GM21717 (cell line): ENCODE results near the gene RPGRIP1L.
A peak's percentile ranks its signal among the peaks of the same experiment; 100 is the strongest.

Experiments used
- ATAC-seq: cut with Tn5 transposase; IDR thresholded peaks from one replicate; pipeline ENCODE4 v1.9.1; 2021; ENCODE audit warnings: mild to moderate bottlenecking, moderate library complexity; ENCODE audit not compliant: unreplicated experiment

RPGRIP1L gene

DNA sequence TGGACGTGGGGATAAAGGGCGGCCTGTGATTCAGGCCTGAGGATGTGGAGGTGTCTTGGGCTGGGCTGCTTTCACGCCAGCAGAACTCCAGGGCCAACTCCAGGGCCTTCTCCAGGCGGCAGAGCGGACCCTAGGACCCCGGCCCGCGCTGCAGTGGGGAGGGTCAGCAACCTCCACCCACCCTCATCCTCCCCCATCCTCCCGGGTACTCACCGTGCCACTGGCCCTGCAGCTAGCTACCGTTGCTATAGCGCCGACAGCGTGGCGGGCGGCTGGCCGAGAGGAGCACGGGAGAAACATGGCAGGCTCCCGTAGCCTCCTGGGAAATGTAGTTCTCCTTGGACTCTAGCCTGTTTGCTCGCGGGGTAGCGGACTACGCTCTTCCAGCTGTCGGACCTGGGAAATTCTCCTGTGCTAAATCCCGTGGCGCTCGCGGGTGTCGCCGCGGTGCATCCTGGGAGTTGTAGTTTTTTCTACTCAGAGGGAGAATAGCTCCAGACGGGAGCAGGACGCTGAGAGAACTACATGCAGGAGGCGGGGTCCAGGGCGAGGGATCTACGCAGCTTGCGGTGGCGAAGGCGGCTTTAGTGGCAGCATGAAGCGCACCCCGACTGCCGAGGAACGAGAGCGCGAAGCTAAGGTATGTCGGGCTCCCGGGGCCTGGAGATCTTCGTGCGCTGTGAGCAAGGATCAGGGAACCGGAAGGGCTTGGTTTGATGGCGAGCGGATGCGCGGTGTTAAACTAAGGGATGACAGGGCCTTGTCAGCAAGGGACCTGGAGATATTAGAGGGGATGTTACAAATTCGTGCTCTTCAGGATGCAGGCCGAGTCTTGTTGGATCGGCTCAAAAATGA lies at the start of gene RPGRIP1L, which contains the start of gene FTO:
TSS of gene RPGRIP1L (minus strand) at position 270 of the 855 bp plus-strand sequence. CDS start 3,136 bp downstream, outside the sequence.
TSS of gene FTO (plus strand) at position 567 of the 855 bp plus-strand sequence.
- peak; percentile 99 for ATAC-seq

GRCh38 chr16:53753431-53753830 lies 49.8 kb upstream of the RPGRIP1L start:
- no peak for ATAC-seq

GRCh38 chr16:53752560-53752959 lies 48.9 kb upstream of the RPGRIP1L start:
- no peak for ATAC-seq

- ATAC-seq: no peak
Measured at GRCh38 chr16:53745753-53746266, 42.2 kb upstream of the RPGRIP1L start.

GRCh38 chr16:53745086-53745485 lies 41.4 kb upstream of the RPGRIP1L start:
- ATAC-seq: no peak

GRCh38 chr16:53744449-53744848 lies 40.8 kb upstream of the RPGRIP1L start:
- ATAC-seq: peak; percentile 49

GRCh38 chr16:53743149-53743566 lies 39.5 kb upstream of the RPGRIP1L start:
- no peak for ATAC-seq

GRCh38 chr16:53741546-53741945 lies 37.9 kb upstream of the RPGRIP1L start:
- ATAC-seq: no peak

DNA sequence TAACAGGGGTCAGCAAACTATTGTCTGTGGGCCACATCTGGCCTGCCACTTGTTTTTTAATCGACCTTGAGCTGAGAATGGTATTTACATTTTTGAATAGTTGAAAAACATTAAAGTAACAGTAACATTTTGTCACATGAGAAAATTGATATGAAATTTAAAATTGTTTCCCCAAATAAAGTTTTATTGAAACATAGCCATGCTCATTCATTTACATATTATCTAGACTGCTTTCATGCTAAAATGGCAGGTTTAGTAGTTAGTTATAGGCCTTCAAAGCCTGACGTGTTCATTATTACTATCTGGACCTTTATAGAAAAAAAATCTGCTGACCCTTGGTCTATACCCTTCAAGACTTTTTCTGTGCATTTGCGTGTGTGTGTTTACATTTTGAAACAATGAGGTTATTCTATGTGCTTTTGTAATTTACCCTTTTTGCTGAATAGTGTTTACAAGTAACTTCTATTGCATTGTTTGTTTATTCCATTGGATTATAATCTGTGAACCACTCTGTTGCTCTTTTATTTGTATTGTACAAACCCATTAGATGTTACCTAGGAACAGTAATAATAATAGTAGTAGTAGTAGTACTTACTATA lies 37.4 kb upstream of the RPGRIP1L start:
- ATAC-seq: no peak

GRCh38 chr16:53740476-53740875 lies 36.8 kb upstream of the RPGRIP1L start:
- ATAC-seq: no peak

DNA sequence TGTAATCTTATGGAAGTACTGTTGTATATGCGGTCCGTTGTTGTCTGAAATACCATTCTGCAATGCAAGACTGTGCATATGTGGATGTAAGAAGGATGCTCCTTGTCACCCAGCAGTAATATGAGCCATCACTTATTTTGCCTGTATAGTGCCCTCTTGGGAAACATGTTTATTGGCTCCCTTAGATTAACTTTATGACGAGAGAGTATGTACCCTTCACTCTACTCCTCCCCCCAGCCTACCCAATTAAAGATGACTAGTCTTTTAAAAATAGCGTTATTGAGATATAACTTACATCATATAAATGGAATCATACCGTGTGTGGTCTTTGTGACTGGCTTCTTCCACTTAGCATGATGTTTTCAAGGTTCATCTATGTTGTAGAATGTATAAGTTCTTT lies 33.9 kb upstream of the RPGRIP1L start:
- no peak for ATAC-seq

DNA sequence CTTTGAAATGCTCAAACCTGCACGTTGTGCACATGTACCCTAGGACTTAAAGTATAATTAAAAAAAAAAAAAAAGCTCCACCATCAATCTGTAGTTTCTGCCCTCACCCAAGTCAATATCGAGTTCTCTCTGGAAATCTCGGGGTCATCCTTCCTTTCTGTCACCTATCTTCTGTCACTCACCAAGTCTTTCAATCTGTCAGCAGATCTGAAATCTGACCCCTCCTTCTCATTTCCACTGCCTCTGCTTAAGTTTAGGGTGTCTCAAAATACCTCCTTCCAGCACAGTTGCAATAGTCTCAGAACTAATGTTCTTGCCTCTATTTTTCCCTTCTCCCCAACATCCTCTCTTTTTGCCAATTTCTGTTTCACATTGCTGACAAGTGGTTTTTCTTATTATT lies 32.6 kb upstream of the RPGRIP1L start:
- no peak for ATAC-seq

- no peak for ATAC-seq
Measured at GRCh38 chr16:53734908-53735307, 31.2 kb upstream of the RPGRIP1L start.

DNA sequence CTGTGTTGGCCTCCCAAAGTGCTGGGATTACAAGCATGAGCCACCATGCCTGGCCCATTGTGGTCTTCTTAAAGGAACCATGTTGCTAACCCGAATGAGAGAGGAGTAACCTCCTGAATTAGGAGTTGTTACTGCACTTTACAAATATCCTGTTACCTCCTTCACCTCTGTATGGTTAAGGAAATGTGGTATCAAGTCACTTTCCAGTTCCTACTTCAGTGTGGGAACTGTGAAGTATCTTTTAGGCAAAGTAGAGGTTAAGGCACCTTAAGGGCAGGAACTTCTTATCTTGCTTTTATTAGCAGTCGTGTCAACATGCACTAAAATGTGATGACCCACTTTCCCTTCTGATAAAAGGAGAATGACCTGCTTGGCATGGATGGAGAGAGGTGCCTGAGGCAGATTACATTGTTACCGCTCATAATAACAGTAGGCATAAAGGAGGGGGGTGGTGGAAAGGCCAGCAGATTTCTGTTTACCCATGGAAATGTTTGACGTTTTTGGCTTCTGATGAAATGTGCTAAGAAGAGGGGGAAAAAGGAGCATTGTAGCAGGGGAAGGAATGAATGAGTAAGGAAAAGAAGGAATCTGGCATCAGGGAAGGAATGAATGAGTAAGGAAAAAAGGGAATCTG lies 28.8 kb upstream of the RPGRIP1L start:
- no peak for ATAC-seq

DNA sequence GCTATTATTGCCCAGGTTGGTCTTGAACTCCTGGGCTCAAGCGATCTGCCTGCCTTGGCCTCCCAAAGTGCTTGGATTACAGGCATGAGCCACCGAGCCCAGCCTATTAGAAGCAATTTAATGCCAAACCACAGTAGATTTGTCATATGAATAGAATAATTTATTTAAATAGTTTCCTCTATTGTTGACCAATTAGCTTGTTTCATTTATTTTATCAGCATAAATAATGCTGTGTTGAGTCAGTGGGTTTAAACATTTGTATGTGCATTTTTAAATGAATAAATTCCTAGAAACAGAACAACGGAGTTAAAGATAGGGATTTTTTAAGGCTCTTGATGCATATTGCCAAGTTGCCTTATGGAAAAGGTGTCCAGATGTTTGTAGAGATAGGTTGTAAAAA lies 27.0 kb upstream of the RPGRIP1L start:
- no peak for ATAC-seq

DNA sequence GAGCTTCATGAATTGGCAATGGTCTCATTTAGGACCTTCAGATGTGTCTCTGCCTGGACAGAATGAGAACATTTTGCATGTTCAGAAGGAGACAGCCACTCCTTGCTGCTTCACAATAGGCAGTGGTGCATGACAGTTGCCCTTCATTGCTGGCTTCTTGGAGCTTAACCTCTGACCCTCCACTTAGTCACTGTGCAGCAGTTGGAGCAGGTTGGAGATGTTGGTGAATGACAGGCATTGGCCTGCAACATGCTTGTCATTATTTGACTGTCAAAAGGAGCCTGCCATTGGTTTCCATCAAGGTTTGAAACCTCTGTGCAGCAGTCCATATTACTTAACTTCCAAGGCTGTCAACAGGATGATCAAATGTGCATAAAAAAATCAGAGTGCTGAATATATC lies 23.0 kb upstream of the RPGRIP1L start:
- ATAC-seq: no peak

DNA sequence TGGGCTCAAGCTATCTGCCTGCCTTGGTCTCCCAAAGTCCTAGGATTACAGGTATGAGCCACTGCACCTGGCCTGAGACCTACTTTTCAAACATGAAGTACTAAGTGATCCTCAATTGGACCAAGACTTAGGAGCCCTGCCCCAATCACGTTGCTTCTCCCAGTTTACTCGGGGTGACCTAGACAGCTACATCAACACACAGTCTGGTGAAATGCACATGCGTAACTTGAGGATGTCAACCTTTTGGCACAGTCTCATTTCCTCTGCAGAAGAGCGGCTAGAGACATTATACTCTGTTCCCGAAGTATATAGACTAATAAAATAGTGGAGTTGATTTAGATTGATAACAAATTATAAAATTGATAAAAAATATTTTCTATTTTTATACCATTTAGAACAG lies 17.4 kb upstream of the RPGRIP1L start:
- no peak for ATAC-seq

GRCh38 chr16:53717577-53717976 lies 13.9 kb upstream of the RPGRIP1L start:
- ATAC-seq: no peak

DNA sequence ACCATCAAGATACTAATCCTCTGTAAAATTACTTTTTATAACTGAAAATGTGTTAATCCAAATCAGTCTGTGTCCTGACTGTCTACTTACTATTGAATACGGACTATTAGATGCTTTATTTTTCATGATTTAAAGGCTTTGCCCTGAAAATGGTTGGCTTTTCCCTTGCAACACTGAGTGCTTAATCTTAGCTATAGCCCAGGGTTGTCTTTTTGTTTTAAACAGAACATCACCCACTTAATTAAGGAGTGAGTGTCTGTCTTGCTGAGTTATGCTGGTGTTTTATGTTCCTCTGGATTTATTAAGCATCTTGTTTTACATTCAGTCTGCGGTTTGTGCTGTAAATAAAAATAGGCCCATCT lies 11.3 kb upstream of the RPGRIP1L start:
- ATAC-seq: no peak

- no peak for ATAC-seq
Measured at GRCh38 chr16:53714205-53715022, 10.8 kb upstream of the RPGRIP1L start.
